DMS114 treated with DMSO at 0.1 percent for 48 hours (cell line): ENCODE data around the gene ULBP1.
"Not testable (repeated sequence)": the region's sequence is repeated elsewhere in the genome, so short reads cannot be mapped to it uniquely, and the experiment has no call there.

Experiments used
- DNase-seq: peaks from one replicate; lab custom pipeline; 2025; ENCODE audit not compliant: unreplicated experiment; lab: John Stamatoyannopoulos, UW

ULBP1 gene

GRCh38 chr6:149974394-149974793, 10.7 kb downstream of the ULBP1 start:
- DNase-seq: not testable (repeated sequence)

- no peak for DNase-seq
These were observed 11.1 kb downstream of the ULBP1 start for GRCh38 chr6:149974825-149975224.

- no peak for DNase-seq
These were observed 11.7 kb downstream of the ULBP1 start for GRCh38 chr6:149975400-149975799.

GRCh38 chr6:149977221-149977620, 13.5 kb downstream of the ULBP1 start:
- DNase-seq: no peak

GRCh38 chr6:149978610-149979009, 14.9 kb downstream of the ULBP1 start:
- DNase-seq: no peak

GRCh38 chr6:149979293-149979692, 15.6 kb downstream of the ULBP1 start:
- DNase-seq: no peak

GRCh38 chr6:149983145-149983544, 19.4 kb downstream of the ULBP1 start:
- no peak for DNase-seq

GRCh38 chr6:149984773-149985172, 21.0 kb downstream of the ULBP1 start:
- DNase-seq: no peak

GRCh38 chr6:149985481-149985937, 21.8 kb downstream of the ULBP1 start:
- no peak for DNase-seq

- no peak for DNase-seq
These were observed 23.9 kb downstream of the ULBP1 start for GRCh38 chr6:149987602-149988107.

- DNase-seq: no peak
These were observed 25.0 kb downstream of the ULBP1 start for GRCh38 chr6:149988550-149989346.

- DNase-seq: no peak
These were observed 26.5 kb downstream of the ULBP1 start for GRCh38 chr6:149990212-149990660.

GRCh38 chr6:149990661-149991471, 27.1 kb downstream of the ULBP1 start:
- DNase-seq: no peak

GRCh38 chr6:149991472-149991795, 27.7 kb downstream of the ULBP1 start:
- not testable (repeated sequence) for DNase-seq

GRCh38 chr6:149991838-149992237, 28.1 kb downstream of the ULBP1 start:
- no peak for DNase-seq

GRCh38 chr6:149995235-149995750, 31.6 kb downstream of the ULBP1 start:
- no peak for DNase-seq

- no peak for DNase-seq
These were observed 32.2 kb downstream of the ULBP1 start for GRCh38 chr6:149995971-149996370.

- DNase-seq: no peak
These were observed 35.9 kb downstream of the ULBP1 start for GRCh38 chr6:149999636-150000035.

- DNase-seq: no peak
These were observed 37.7 kb downstream of the ULBP1 start for GRCh38 chr6:150001295-150002008.

GRCh38 chr6:150002710-150003109, 39.0 kb downstream of the ULBP1 start:
- no peak for DNase-seq

GRCh38 chr6:150003599-150003998, 39.9 kb downstream of the ULBP1 start:
- not testable (repeated sequence) for DNase-seq
